Measurements from ENCODE around the gene CLPSL1. TPM values are rescaled to one million over a fixed set of nuclear protein-coding genes. Genes with fewer than 3 reads are reported as not detected.

CLPSL1 gene
- total and polyA plus RNA-seq, 2 of the 13 experiments (the other 11 are each of a cell fraction or from before 2014, with no cell fraction given) = not detected

DNA sequence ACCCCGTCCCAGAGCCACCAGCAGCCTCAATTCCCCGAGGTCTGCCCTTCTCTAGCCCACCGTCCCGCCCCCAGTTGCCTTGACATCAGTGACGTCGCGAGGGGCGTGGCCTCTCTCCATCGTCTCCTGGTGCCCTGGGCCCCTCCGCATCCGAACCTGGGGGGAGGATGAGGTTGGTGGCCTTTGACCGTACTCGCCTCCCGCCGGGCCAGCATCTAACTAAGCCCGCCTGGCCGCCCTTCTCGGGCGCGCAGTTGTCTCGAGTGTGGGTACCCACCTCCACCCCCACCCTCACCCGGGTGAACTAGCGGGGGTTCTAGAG lies 49.4 kb upstream of the CLPSL1 start (continued):
- TF ChIP-seq ZNF510 (CRISPR knock-in tag; IDR thresholded peaks at IDR 0.05; ENCODE audit: low read depth) = no peak
- TF ChIP-seq AGO1 (IDR thresholded peaks at IDR 0.05; ENCODE audit: low read depth, low read length, poor library complexity, severe bottlenecking) = peak; percentile 78
- no peak for TF ChIP-seq ZNF24 (IDR thresholded peaks at IDR 0.05)
- TF ChIP-seq, protein P1, sequence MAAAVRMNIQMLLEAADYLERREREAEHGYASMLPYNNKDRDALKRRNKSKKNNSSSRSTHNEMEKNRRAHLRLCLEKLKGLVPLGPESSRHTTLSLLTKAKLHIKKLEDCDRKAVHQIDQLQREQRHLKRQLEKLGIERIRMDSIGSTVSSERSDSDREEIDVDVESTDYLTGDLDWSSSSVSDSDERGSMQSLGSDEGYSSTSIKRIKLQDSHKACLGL (CRISPR knock-in tag; IDR thresholded peaks at IDR 0.05) = no peak
- TF ChIP-seq RORA (CRISPR knock-in tag; IDR thresholded peaks at IDR 0.05) = no peak
- TF ChIP-seq ZNF552 (CRISPR knock-in tag; IDR thresholded peaks at IDR 0.05; ENCODE audit: borderline replicate concordance) = no peak
- no peak for TF ChIP-seq ZMYM4 (CRISPR knock-in tag; IDR thresholded peaks at IDR 0.05)
- no peak for TF ChIP-seq ZNF468 (CRISPR knock-in tag; IDR thresholded peaks at IDR 0.05)
- TF ChIP-seq NCOA1 (CRISPR knock-in tag; IDR thresholded peaks at IDR 0.05) = no peak
- TF ChIP-seq, protein P2, sequence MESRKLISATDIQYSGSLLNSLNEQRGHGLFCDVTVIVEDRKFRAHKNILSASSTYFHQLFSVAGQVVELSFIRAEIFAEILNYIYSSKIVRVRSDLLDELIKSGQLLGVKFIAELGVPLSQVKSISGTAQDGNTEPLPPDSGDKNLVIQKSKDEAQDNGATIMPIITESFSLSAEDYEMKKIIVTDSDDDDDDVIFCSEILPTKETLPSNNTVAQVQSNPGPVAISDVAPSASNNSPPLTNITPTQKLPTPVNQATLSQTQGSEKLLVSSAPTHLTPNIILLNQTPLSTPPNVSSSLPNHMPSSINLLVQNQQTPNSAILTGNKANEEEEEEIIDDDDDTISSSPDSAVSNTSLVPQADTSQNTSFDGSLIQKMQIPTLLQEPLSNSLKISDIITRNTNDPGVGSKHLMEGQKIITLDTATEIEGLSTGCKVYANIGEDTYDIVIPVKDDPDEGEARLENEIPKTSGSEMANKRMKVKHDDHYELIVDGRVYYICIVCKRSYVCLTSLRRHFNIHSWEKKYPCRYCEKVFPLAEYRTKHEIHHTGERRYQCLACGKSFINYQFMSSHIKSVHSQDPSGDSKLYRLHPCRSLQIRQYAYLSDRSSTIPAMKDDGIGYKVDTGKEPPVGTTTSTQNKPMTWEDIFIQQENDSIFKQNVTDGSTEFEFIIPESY (CRISPR knock-in tag; IDR thresholded peaks at IDR 0.05) = no peak
- TF ChIP-seq ZFY (CRISPR knock-in tag; IDR thresholded peaks at IDR 0.05) = no peak
- TF ChIP-seq ZNF12 (CRISPR knock-in tag; IDR thresholded peaks at IDR 0.05) = no peak
- TF ChIP-seq ZIK1 (CRISPR knock-in tag; IDR thresholded peaks at IDR 0.05; ENCODE audit: borderline replicate concordance, low read depth) = no peak
- no peak for TF ChIP-seq ZNF350 (CRISPR knock-in tag; IDR thresholded peaks at IDR 0.05; ENCODE audit: borderline replicate concordance, low read depth)
- no peak for TF ChIP-seq ZNF253 (CRISPR knock-in tag; IDR thresholded peaks at IDR 0.05; ENCODE audit: borderline replicate concordance)
- TF ChIP-seq, protein P3, sequence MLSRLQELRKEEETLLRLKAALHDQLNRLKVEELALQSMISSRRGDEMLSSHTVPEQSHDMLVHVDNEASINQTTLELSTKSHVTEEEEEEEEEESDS (CRISPR knock-in tag; IDR thresholded peaks at IDR 0.05; ENCODE audit: borderline replicate concordance) = no peak; the same call in 1 of the 2 replicates
- no peak for TF ChIP-seq TCF7L2 (IDR thresholded peaks at IDR 0.05; ENCODE audit: low read depth, low read length)
- no peak for TF ChIP-seq ASH2L (IDR thresholded peaks at IDR 0.05; ENCODE audit: insufficient read length, low read depth, low read length)
- TF ChIP-seq ZNF251 (CRISPR knock-in tag; IDR thresholded peaks at IDR 0.05) = no peak
- TF ChIP-seq, protein P4, sequence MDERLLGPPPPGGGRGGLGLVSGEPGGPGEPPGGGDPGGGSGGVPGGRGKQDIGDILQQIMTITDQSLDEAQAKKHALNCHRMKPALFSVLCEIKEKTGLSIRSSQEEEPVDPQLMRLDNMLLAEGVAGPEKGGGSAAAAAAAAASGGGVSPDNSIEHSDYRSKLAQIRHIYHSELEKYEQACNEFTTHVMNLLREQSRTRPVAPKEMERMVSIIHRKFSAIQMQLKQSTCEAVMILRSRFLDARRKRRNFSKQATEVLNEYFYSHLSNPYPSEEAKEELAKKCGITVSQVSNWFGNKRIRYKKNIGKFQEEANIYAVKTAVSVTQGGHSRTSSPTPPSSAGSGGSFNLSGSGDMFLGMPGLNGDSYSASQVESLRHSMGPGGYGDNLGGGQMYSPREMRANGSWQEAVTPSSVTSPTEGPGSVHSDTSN (CRISPR knock-in tag; IDR thresholded peaks at IDR 0.05) = no peak
- no peak for TF ChIP-seq NCOA5 (CRISPR knock-in tag; IDR thresholded peaks at IDR 0.05)
- no peak for TF ChIP-seq ZNF761 (CRISPR knock-in tag; conservative IDR thresholded peaks at IDR 0.05)
- no peak for TF ChIP-seq EED (CRISPR knock-in tag; IDR thresholded peaks at IDR 0.05)
- TF ChIP-seq PTBP1 (IDR thresholded peaks at IDR 0.05; ENCODE audit: low read depth, low read length, poor library complexity, severe bottlenecking) = peak; percentile 51
- TF ChIP-seq SAP130 (CRISPR knock-in tag; IDR thresholded peaks at IDR 0.05; ENCODE audit: low read depth) = no peak
- TF ChIP-seq HDAC2 (CRISPR knock-in tag; IDR thresholded peaks at IDR 0.05) = no peak
- TF ChIP-seq SNRNP70 (IDR thresholded peaks at IDR 0.05; ENCODE audit: low read depth, low read length) = no peak
- no peak for TF ChIP-seq ZNF713 (CRISPR knock-in tag; IDR thresholded peaks at IDR 0.05)
- TF ChIP-seq SETDB1 (CRISPR knock-in tag; IDR thresholded peaks at IDR 0.05; ENCODE audit: borderline replicate concordance) = no peak
- no peak for TF ChIP-seq ZNF788 (CRISPR knock-in tag; IDR thresholded peaks at IDR 0.05; ENCODE audit: borderline replicate concordance)
- TF ChIP-seq XBP1 (CRISPR knock-in tag; IDR thresholded peaks at IDR 0.05) = no peak
